ENCODE results near the gene NAT14. TPM values are rescaled to one million over a fixed set of nuclear protein-coding genes. Genes with fewer than 3 reads are reported as not detected.

NAT14 gene
- total and polyA plus RNA-seq, 2 of the 8 experiments (the other 6 are each of a cell fraction or from before 2014, with no cell fraction given) = 47.1 to 71.2 TPM

DNA sequence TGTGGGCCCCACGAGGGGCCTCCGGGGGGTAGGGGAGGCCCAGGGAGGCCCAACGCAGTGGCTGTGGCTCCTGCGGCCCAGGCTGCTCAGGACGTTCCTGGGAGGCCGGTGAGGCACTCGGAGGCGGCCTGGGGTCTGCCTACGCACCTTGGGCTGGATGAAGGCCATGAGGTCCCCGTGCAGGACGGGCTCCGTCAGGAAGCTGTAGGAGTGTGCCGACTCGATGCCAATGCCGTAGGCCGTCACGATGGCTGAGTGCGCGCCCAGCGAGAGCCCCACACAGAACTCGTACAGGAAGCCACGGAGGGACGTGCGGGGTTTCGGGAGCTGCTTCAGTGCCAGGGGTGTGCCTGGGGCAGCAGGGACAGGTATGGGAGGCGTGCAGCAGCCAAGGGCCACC lies 46.0 kb downstream of the NAT14 start:
- CTCF ChIA-PET (ENCODE audit: partially characterized antibody) = interaction anchor here (0.6 to 1.5 kb wide), 2 partner anchors 14 to 73 kb away, joined by 3 read pairs; no protein-coding TSS in a partner anchor

More for the DNA sequence above, 46.0 kb downstream of the NAT14 start:
- peaks cover 0 to 9% (median 2%) of the 10 kb centered on the region in 4 experiments; a peak in 3 of 7 replicates for H3K4me1 ChIP-seq (replicated peaks in 1 of 4; ENCODE audit: control insufficient read depth in 3 of 4, insufficient read depth in 4 of 4, low read length in 3 of 4)
- H4K8ac ChIP-seq (ENCODE audit: extremely low read depth, insufficient read depth, low read length) = no peak overlapping the region
- no peak overlapping the region for H3K14ac ChIP-seq (ENCODE audit: insufficient read length)
- H3K27me3 ChIP-seq (replicated peaks in 1 of 4; ENCODE audit: control insufficient read depth in 3 of 4, extremely low read depth in 1 of 4, insufficient read depth in 3 of 4, low read length in 3 of 4) = no peaks in the 10 kb centered on the region
- H3K18ac ChIP-seq (ENCODE audit: extremely low read depth, low read length) = no peak overlapping the region
- no peak overlapping the region for H2BK12ac ChIP-seq (ENCODE audit: low read depth, low read length)
- no peak overlapping the region for H3K4me2 ChIP-seq (ENCODE audit: insufficient read depth in 1 of 2, low read depth in 2 of 2, low read length in 2 of 2)
- no peak for DNase-seq (ENCODE audit: low read depth in 1 of 2, low spot score in 2 of 2)
- no peaks in the 10 kb centered on the region for H3K79me2 ChIP-seq (ENCODE audit: control insufficient read depth in 1 of 2, insufficient read depth in 2 of 2, low read length in 2 of 2)
- no peak overlapping the region for H2BK5ac ChIP-seq (ENCODE audit: low read depth, low read length)
- no peak for TF ChIP-seq BRCA1 (IDR thresholded peaks at IDR 0.05; ENCODE audit: low read depth, low read length)
- TF ChIP-seq SUZ12 (IDR thresholded peaks at IDR 0.05; ENCODE audit: low read length) = no peak
- TF ChIP-seq RFX5 (IDR thresholded peaks at IDR 0.05; ENCODE audit: borderline replicate concordance, low read depth, low read length) = no peak
- no peak for TF ChIP-seq SIX5 (IDR thresholded peaks at IDR 0.05; ENCODE audit: low read depth, low read length)
- no peak for TF ChIP-seq BCL11A (IDR thresholded peaks at IDR 0.05; ENCODE audit: low read depth in 2 of 2, low read length in 2 of 2)
- no peak for TF ChIP-seq MAFK (IDR thresholded peaks at IDR 0.05; ENCODE audit: low read depth, low read length)
- TF ChIP-seq EZH2 (IDR thresholded peaks at IDR 0.05; ENCODE audit: low read depth, low read length, severe bottlenecking) = no peak
- TF ChIP-seq, protein P1, sequence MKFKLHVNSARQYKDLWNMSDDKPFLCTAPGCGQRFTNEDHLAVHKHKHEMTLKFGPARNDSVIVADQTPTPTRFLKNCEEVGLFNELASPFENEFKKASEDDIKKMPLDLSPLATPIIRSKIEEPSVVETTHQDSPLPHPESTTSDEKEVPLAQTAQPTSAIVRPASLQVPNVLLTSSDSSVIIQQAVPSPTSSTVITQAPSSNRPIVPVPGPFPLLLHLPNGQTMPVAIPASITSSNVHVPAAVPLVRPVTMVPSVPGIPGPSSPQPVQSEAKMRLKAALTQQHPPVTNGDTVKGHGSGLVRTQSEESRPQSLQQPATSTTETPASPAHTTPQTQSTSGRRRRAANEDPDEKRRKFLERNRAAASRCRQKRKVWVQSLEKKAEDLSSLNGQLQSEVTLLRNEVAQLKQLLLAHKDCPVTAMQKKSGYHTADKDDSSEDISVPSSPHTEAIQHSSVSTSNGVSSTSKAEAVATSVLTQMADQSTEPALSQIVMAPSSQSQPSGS (IDR thresholded peaks at IDR 0.05; ENCODE audit: low read length) = no peak
- no peak overlapping the region for H4K91ac ChIP-seq (replicated peaks; ENCODE audit: insufficient read length, low read length)
- FAIRE-seq = no peak
- H2AFZ ChIP-seq (ENCODE audit: low read length) = no peak overlapping the region
- no peaks in the 10 kb centered on the region for H3K23me2 ChIP-seq (ENCODE audit: low read depth, low read length)
- no peak overlapping the region for H3K9ac ChIP-seq (replicated peaks in 1 of 4; ENCODE audit: extremely low read depth in 1 of 4, low read depth in 3 of 4, low read length in 3 of 4)
- no peak overlapping the region for H3K4me3 ChIP-seq (ENCODE audit: extremely low read depth in 1 of 4, insufficient read depth in 2 of 4, low read depth in 3 of 4, low read length in 4 of 4)
- no peak overlapping the region for H2BK15ac ChIP-seq (ENCODE audit: low read length)
- H4K20me1 ChIP-seq (replicated peaks in 1 of 2; ENCODE audit: control insufficient read depth in 1 of 2, insufficient read depth in 2 of 2, low read length in 2 of 2) = peaks cover 0 to 9% of the 10 kb centered on the region in 2 experiments
- no peak overlapping the region for H3K27ac ChIP-seq (ENCODE audit: low read depth, low read length)
- H4K5ac ChIP-seq (ENCODE audit: insufficient read length, low read depth, low read length) = no peak overlapping the region
- no peaks in the 10 kb centered on the region; a peak in 1 of 8 replicates for H3K36me3 ChIP-seq (ENCODE audit: control insufficient read depth in 2 of 4, insufficient read depth in 4 of 4, low read length in 3 of 4)
- 93% methylated on average over 20 of the region's 26 CpGs; no CpG with 5 or more reads in 1 of the 2 experiments for WGBS, 2 experiments (ENCODE audit: extremely low coverage in 1 of 2, insufficient coverage in 1 of 2, insufficient read length in 1 of 2, insufficient replicate concordance in 2 of 2, low coverage in 1 of 2, low lambda C conversion rate in 2 of 2, missing lambda C conversion rate in 1 of 2)
- H2BK120ac ChIP-seq (replicated peaks; ENCODE audit: low read depth, low read length) = no peak overlapping the region
- no peak overlapping the region for H3K23ac ChIP-seq (ENCODE audit: insufficient read length)
- H3K9me3 ChIP-seq (ENCODE audit: insufficient read depth in 2 of 2, low read depth in 1 of 2, low read length in 1 of 2) = peaks cover 0 to 7% of the 10 kb centered on the region in 2 experiments; a peak in 2 of 4 replicates
- POLR2A ChIA-PET (ENCODE audit: partially characterized antibody) = interaction anchor here (0.9 to 1.1 kb wide), 2 partner anchors 19 to 37 kb away, joined by 3 read pairs; no protein-coding TSS in a partner anchor
- no peak overlapping the region for H3K56ac ChIP-seq (replicated peaks; ENCODE audit: insufficient read length, low read depth, low read length)
- H2AK5ac ChIP-seq (ENCODE audit: low read depth, low read length) = no peak overlapping the region
- H2BK20ac ChIP-seq (ENCODE audit: low read length) = no peak overlapping the region
- H3K4ac ChIP-seq (replicated peaks; ENCODE audit: insufficient read length, low read depth, low read length) = no peak overlapping the region
- no peaks in the 10 kb centered on the region for H3K79me1 ChIP-seq (ENCODE audit: low read depth, low read length)
